BLaER1 treated with 17β-estradiol and CSF1 and Interleukin-3, amounts not matched to agents 10 nM and 100 nM (cell line): ENCODE measurements around the gene COL4A1.

ENCODE experiments used
- H3K27ac ChIP-seq, 11 experiments: shearing (Covaris generic); formaldehyde crosslinking; 2 replicates each; pipeline ENCODE4 v1.8.1; 2022
- H3K27me3 ChIP-seq, 11 experiments: shearing (Covaris generic); formaldehyde crosslinking; 2 replicates each; pipeline ENCODE4 v1.8.1; 2022
- H3K36me3 ChIP-seq, 11 experiments: shearing (Covaris generic); formaldehyde crosslinking; 2 replicates each; pipeline ENCODE4 v1.8.1; 2022
- H3K4me1 ChIP-seq, 10 experiments: shearing (Covaris generic); formaldehyde crosslinking; 2 replicates each; pipeline ENCODE4 v1.8.1; 2022
- H3K4me2 ChIP-seq, 11 experiments: shearing (Covaris generic); formaldehyde crosslinking; 2 replicates each; pipeline ENCODE4 v1.8.1; 2022
- H3K4me3 ChIP-seq, 10 experiments: shearing (Covaris generic); formaldehyde crosslinking; 2 replicates each; pipeline ENCODE4 v1.8.1; 2022
- H3K9ac ChIP-seq, 11 experiments: shearing (Covaris generic); formaldehyde crosslinking; 2 replicates each; pipeline ENCODE4 v1.8.1; 2022
- H3K9me3 ChIP-seq, 11 experiments: shearing (Covaris generic); formaldehyde crosslinking; replicated peaks in 1 of 11; 2 replicates each; pipeline ENCODE4 v1.8.1; 2022
- H4K20me1 ChIP-seq, 11 experiments: shearing (Covaris generic); formaldehyde crosslinking; 2 replicates each; pipeline ENCODE4 v1.8.1; 2022
- Cebpa-rat ChIP-seq, 11 experiments: shearing (Covaris generic); IDR thresholded peaks; 2 replicates each; pipeline ENCODE4 v1.8.1; 2022

COL4A1 gene

GRCh38 chr13:110350049-110350448, 43.1 kb upstream of the COL4A1 start:
- Histone ChIP-seq H3K36me3 (no peaks in the 10 kb centered on the region), H3K9me3 (no peaks in the 10 kb centered on the region), H3K27ac (no peak overlapping the region), H3K4me2 (no peak overlapping the region), H3K4me3 (no peak overlapping the region), H3K9ac (no peak overlapping the region), H3K27me3 (no peaks in the 10 kb centered on the region), H3K4me1 (0 out of 20 replicates have a peak, but pooled peaks cover 0 to 7% (median 0%) of the 10 kb centered on the region in 10 experiments), H4K20me1 (no peaks in the 10 kb centered on the region)
- TF ChIP-seq Cebpa-rat (IDR thresholded peaks at IDR 0.05) = no peak

GRCh38 chr13:110349239-110349638, 42.3 kb upstream of the COL4A1 start:
- Histone ChIP-seq H3K27me3 (no peaks in the 10 kb centered on the region), H3K4me1 (0 out of 20 replicates have a peak, but pooled peaks cover 0 to 7% (median 0%) of the 10 kb centered on the region in 10 experiments), H3K27ac (no peak overlapping the region), H3K4me3 (no peak overlapping the region), H3K9me3 (no peaks in the 10 kb centered on the region), H3K36me3 (no peaks in the 10 kb centered on the region), H4K20me1 (no peaks in the 10 kb centered on the region), H3K4me2 (no peak overlapping the region), H3K9ac (no peak overlapping the region)
- TF ChIP-seq Cebpa-rat (IDR thresholded peaks at IDR 0.05) = no peak

- Histone ChIP-seq H3K36me3 (no peaks in the 10 kb centered on the region), H4K20me1 (no peaks in the 10 kb centered on the region), H3K27me3 (no peaks in the 10 kb centered on the region), H3K9me3 (no peaks in the 10 kb centered on the region), H3K4me3 (no peak overlapping the region), H3K27ac (no peak overlapping the region), H3K4me1 (0 out of 20 replicates have a peak, but pooled peaks cover 0 to 7% (median 0%) of the 10 kb centered on the region in 10 experiments), H3K4me2 (no peak overlapping the region), H3K9ac (no peak overlapping the region)
- no peak for TF ChIP-seq Cebpa-rat (IDR thresholded peaks at IDR 0.05)
Observed at GRCh38 chr13:110348309-110349105, 41.5 kb upstream of the COL4A1 start.

- Histone ChIP-seq H3K4me3 (no peak overlapping the region), H3K4me2 (no peak overlapping the region), H3K27me3 (no peaks in the 10 kb centered on the region), H4K20me1 (no peaks in the 10 kb centered on the region), H3K4me1 (0 out of 20 replicates have a peak, but pooled peaks cover 0 to 5% (median 0%) of the 10 kb centered on the region in 10 experiments), H3K36me3 (no peaks in the 10 kb centered on the region), H3K9ac (no peak overlapping the region), H3K27ac (no peak overlapping the region), H3K9me3 (no peaks in the 10 kb centered on the region)
- no peak for TF ChIP-seq Cebpa-rat (IDR thresholded peaks at IDR 0.05)
Observed at GRCh38 chr13:110347535-110348308, 40.8 kb upstream of the COL4A1 start.

GRCh38 chr13:110347088-110347487, 40.1 kb upstream of the COL4A1 start:
- Histone ChIP-seq H3K4me3 (no peak overlapping the region), H3K27ac (no peak overlapping the region), H3K9ac (no peak overlapping the region), H3K27me3 (no peaks in the 10 kb centered on the region), H3K4me2 (no peak overlapping the region), H4K20me1 (no peaks in the 10 kb centered on the region), H3K9me3 (no peaks in the 10 kb centered on the region), H3K4me1 (peaks cover 0 to 3% (median 0%) of the 10 kb centered on the region in 10 experiments; a peak in 2 of 20 replicates), H3K36me3 (no peaks in the 10 kb centered on the region)
- TF ChIP-seq Cebpa-rat (IDR thresholded peaks at IDR 0.05) = no peak

- no peaks in the 10 kb centered on the region for H3K9me3 ChIP-seq
- no peak overlapping the region for H3K9ac ChIP-seq
- no peak overlapping the region for H3K4me2 ChIP-seq
- H3K4me3 ChIP-seq = no peak overlapping the region
- no peak overlapping the region for H3K27ac ChIP-seq
- H3K4me1 ChIP-seq = peaks cover 0 to 8% (median 1%) of the 10 kb centered on the region in 10 experiments; a peak in 9 of 20 replicates
- no peaks in the 10 kb centered on the region for H3K27me3 ChIP-seq
- TF ChIP-seq Cebpa-rat (IDR thresholded peaks at IDR 0.05) = no peak
- H4K20me1 ChIP-seq = no peaks in the 10 kb centered on the region
- H3K36me3 ChIP-seq = no peaks in the 10 kb centered on the region
Observed at GRCh38 chr13:110346661-110347067, 39.7 kb upstream of the COL4A1 start.

GRCh38 chr13:110345701-110346100, 38.7 kb upstream of the COL4A1 start:
- Histone ChIP-seq H4K20me1 (no peaks in the 10 kb centered on the region), H3K4me2 (no peak overlapping the region), H3K36me3 (no peaks in the 10 kb centered on the region), H3K27me3 (no peaks in the 10 kb centered on the region), H3K9ac (no peak overlapping the region), H3K4me1 (peaks cover 9 to 17% (median 11%) of the 10 kb centered on the region in 10 experiments), H3K4me3 (no peak overlapping the region), H3K27ac (no peak overlapping the region), H3K9me3 (no peaks in the 10 kb centered on the region)
- TF ChIP-seq Cebpa-rat (IDR thresholded peaks at IDR 0.05) = no peak

GRCh38 chr13:110345266-110345665, 38.3 kb upstream of the COL4A1 start:
- H3K36me3 ChIP-seq = no peaks in the 10 kb centered on the region
- peaks cover 13 to 22% (median 15%) of the 10 kb centered on the region in 10 experiments for H3K4me1 ChIP-seq
- H3K27me3 ChIP-seq = no peaks in the 10 kb centered on the region
- H4K20me1 ChIP-seq = no peaks in the 10 kb centered on the region
- no peak for TF ChIP-seq Cebpa-rat (IDR thresholded peaks at IDR 0.05)
- no peaks in the 10 kb centered on the region for H3K9me3 ChIP-seq
- H3K4me3 ChIP-seq = no peak overlapping the region
- no peak overlapping the region for H3K4me2 ChIP-seq
- no peak overlapping the region for H3K27ac ChIP-seq
- H3K9ac ChIP-seq = no peak overlapping the region

- Histone ChIP-seq H3K9me3 (0 out of 22 replicates have a peak, but pooled peaks cover 0 to 7% (median 0%) of the 10 kb centered on the region in 11 experiments), H3K36me3 (no peaks in the 10 kb centered on the region), H3K9ac (no peak overlapping the region), H3K4me2 (no peak overlapping the region), H3K4me1 (peaks cover 18 to 30% (median 21%) of the 10 kb centered on the region in 10 experiments), H3K27me3 (no peaks in the 10 kb centered on the region), H4K20me1 (no peaks in the 10 kb centered on the region), H3K27ac (no peak overlapping the region), H3K4me3 (no peak overlapping the region)
- no peak for TF ChIP-seq Cebpa-rat (IDR thresholded peaks at IDR 0.05)
Observed at GRCh38 chr13:110344320-110344719, 37.4 kb upstream of the COL4A1 start.
